ENCODE results near the gene LDLRAD4. TPM values are rescaled to one million over a fixed set of nuclear protein-coding genes. Genes with fewer than 3 reads are reported as not detected.

The LDLRAD4 gene
- total and polyA plus RNA-seq, 2 experiments from 2014 or later, result 0.73 to 1.9 TPM

- H3K36me3 Mint-ChIP-seq (ENCODE audit: low read depth), result no peaks in the 10 kb centered on the region
- ATAC-seq (no peak), DNase-seq (ENCODE audit: low spot score) (no peak)
- H3K9me3 Mint-ChIP-seq, result no peaks in the 10 kb centered on the region
- Histone ChIP-seq H3K4me1 (ENCODE audit: insufficient read depth) (no peaks in the 10 kb centered on the region; the same call in 1 of the 2 replicates), H4K20me1 (replicated peaks; ENCODE audit: insufficient read depth) (no peaks in the 10 kb centered on the region), H3K27me3 (ENCODE audit: insufficient read depth) (no peaks in the 10 kb centered on the region), H3K4me3 (no peak overlapping the region), H2AFZ (no peak overlapping the region), H3K9me2 (ENCODE audit: insufficient read depth) (no peaks in the 10 kb centered on the region), H3F3A (replicated peaks; ENCODE audit: low read depth) (no peaks in the 10 kb centered on the region), H3K79me2 (replicated peaks; ENCODE audit: insufficient read depth) (no peaks in the 10 kb centered on the region), H3K36me3 (ENCODE audit: insufficient read depth) (no peaks in the 10 kb centered on the region), H3K4me2 (no peak overlapping the region), H3K27ac (ENCODE audit: low read depth) (no peak overlapping the region)
- no peak overlapping the region for H3K4me3 Mint-ChIP-seq
- H3K27ac Mint-ChIP-seq, result no peak overlapping the region
- no peak for TF ChIP-seq NANOG (IDR thresholded peaks at IDR 0.05; ENCODE audit: borderline replicate concordance)
- no peak for TF ChIP-seq CTCF (conservative IDR thresholded peaks at IDR 0.05; ENCODE audit: low read depth in 2 of 2)
- no peak for TF ChIP-seq ZNF331 (CRISPR knock-in tag; IDR thresholded peaks at IDR 0.05; ENCODE audit: low read depth)
- no peak for TF ChIP-seq JUNB (IDR thresholded peaks at IDR 0.05; ENCODE audit: unreplicated experiment)
- TF ChIP-seq EZH2phosphoT487 (IDR thresholded peaks at IDR 0.05; ENCODE audit: unreplicated experiment), result no peak
- no peak for TF ChIP-seq EZH2 (IDR thresholded peaks at IDR 0.05; ENCODE audit: low read depth, unreplicated experiment)
- TF ChIP-seq STAT1 (IDR thresholded peaks at IDR 0.05; ENCODE audit: unreplicated experiment), result no peak
- no peak for TF ChIP-seq REST (IDR thresholded peaks at IDR 0.05; ENCODE audit: unreplicated experiment)
- no peak for TF ChIP-seq POLR2AphosphoS5 (IDR thresholded peaks at IDR 0.05; ENCODE audit: low read depth)
- TF ChIP-seq ZNF462 (CRISPR knock-in tag; IDR thresholded peaks at IDR 0.05), result no peak
- TF ChIP-seq CREB1 (CRISPR knock-in tag; IDR thresholded peaks at IDR 0.05; ENCODE audit: low read depth), result no peak
- no peak for TF ChIP-seq ZNF114 (CRISPR knock-in tag; IDR thresholded peaks at IDR 0.05)
- no peak for TF ChIP-seq ETS1 (IDR thresholded peaks at IDR 0.05)
- H3K27me3 Mint-ChIP-seq (ENCODE audit: insufficient read depth, low read depth, poor library complexity), result no peaks in the 10 kb centered on the region
- H3K4me1 Mint-ChIP-seq, result peaks cover 19% of the 10 kb centered on the region
Measured at GRCh38 chr18:13433685-13434084, 215.1 kb downstream of the LDLRAD4 start.

All from GM23338 (cell line).